HG02981 (cell line): Measurements from ENCODE around the gene RABGGTA.
"Not testable (repeated sequence)": the region's sequence is repeated elsewhere in the genome, so short reads cannot be mapped to it uniquely, and the experiment has no call there.

Source experiments
- ATAC-seq: cut with Tn5 transposase; IDR thresholded peaks from one replicate; pipeline ENCODE4 v1.9.1; 2021; ENCODE audit warnings: mild to moderate bottlenecking, moderate library complexity; ENCODE audit not compliant: unreplicated experiment

The RABGGTA gene

GRCh38 chr14:24243336-24243836 is 28.0 kb downstream of the RABGGTA start:
- ATAC-seq = no peak

- ATAC-seq = peak; percentile 80
Measured at GRCh38 chr14:24241829-24242443, 29.5 kb downstream of the RABGGTA start.

- ATAC-seq = no peak
Measured at GRCh38 chr14:24240110-24240918, 31.1 kb downstream of the RABGGTA start.

GRCh38 chr14:24238527-24239037 is 32.8 kb downstream of the RABGGTA start:
- no peak for ATAC-seq

GRCh38 chr14:24238123-24238522 is 33.3 kb downstream of the RABGGTA start:
- no peak for ATAC-seq

GRCh38 chr14:24237463-24237955 is 33.9 kb downstream of the RABGGTA start:
- ATAC-seq = no peak

- ATAC-seq = no peak
Measured at GRCh38 chr14:24236689-24237462, 34.5 kb downstream of the RABGGTA start.

- no peak for ATAC-seq
Measured at GRCh38 chr14:24235804-24236688, 35.4 kb downstream of the RABGGTA start.

- ATAC-seq = no peak
Measured at GRCh38 chr14:24234095-24235005, 37.0 kb downstream of the RABGGTA start.

GRCh38 chr14:24233538-24233866 is 37.9 kb downstream of the RABGGTA start:
- ATAC-seq = no peak

GRCh38 chr14:24232645-24233537 is 38.5 kb downstream of the RABGGTA start, which contains the start of gene GMPR2:
GMPR2 (plus strand) TSS chr14:24232929; CDS start chr14:24233254, 325 bp downstream.
- peak; percentile 50 for ATAC-seq

- peak; percentile 63 for ATAC-seq
Measured at GRCh38 chr14:24232121-24232644, 39.2 kb downstream of the RABGGTA start, which contains the start of gene NEDD8. NEDD8 (minus strand) TSS chr14:24232367; CDS start chr14:24232267, 100 bp downstream.

- ATAC-seq = no peak
Measured at GRCh38 chr14:24231263-24232120, 39.9 kb downstream of the RABGGTA start.

- no peak for ATAC-seq
Measured at GRCh38 chr14:24228902-24229301, 42.5 kb downstream of the RABGGTA start.

GRCh38 chr14:24226473-24226872 is 44.9 kb downstream of the RABGGTA start:
- ATAC-seq = no peak

GRCh38 chr14:24224618-24225071 is 46.8 kb downstream of the RABGGTA start:
- ATAC-seq = no peak

- ATAC-seq = not testable (repeated sequence)
Measured at GRCh38 chr14:24222987-24223386, 48.4 kb downstream of the RABGGTA start.
